Amygdala (tissue), 56 donors: ENCODE measurements around the gene IFNG-AS1.

Experiments used
- DNase-seq, 56 donors: peaks; one replicate each; lab custom pipeline; 2025; lab: John Stamatoyannopoulos, UW

IFNG-AS1 gene

DNA sequence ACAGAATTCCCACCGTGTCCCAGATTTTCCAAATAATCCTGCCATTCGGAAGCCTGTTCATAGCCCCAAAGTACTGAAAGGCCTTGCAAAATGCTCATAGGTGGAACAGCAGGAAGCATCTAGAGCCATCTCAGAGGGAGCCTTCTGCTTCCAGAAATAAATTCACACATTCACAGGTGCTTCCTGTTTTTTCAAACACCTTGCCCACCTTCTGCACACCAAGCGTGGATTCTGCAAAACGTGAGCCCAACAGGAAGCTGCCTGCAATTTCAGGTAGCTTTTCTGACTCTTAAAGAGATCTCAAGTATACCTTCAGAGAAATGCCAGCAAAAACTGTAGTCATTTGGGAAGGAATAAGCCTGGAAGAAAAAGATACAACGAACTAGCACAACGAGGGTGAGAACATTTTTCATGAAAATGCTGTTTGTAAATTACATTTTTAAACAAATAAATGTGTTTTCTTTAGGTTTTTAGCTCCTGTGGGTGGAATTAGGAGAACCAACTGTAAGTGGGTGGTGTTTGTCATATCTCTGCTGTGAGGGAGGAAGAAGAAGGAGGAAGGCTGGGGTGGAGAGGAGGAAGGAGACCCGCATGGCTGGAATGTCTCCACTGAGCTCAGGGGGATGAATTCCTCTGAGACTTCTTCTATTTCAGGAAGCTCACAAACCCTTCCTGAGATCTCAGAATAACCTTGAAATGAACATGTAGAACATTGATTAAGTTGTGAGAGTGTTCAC is at the start of gene IFNG-AS1:
IFNG-AS1 (plus strand) TSS at position 264 of the 737 bp plus-strand sequence.
- DNase-seq, result no peak

DNA sequence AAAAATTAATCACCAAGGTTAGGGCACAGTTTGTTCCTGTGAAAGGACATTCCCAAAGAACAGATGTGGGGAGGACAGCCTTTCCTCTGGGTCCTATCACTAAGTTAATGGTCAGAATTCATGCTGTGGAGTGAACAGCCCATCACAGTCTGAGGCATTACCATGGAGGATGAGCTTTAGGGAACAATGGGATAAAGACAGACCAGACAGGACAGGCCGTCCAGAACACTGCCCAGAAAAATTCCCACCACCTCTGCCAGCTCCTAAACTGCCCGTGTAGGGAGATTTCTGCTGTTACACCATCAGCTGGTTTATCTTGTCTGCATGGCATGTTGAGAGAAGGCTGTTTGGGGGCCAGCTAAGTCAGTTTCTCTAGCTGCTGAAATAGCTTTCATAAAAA is 49.6 kb upstream of the IFNG-AS1 start:
- DNase-seq, result no peak

DNA sequence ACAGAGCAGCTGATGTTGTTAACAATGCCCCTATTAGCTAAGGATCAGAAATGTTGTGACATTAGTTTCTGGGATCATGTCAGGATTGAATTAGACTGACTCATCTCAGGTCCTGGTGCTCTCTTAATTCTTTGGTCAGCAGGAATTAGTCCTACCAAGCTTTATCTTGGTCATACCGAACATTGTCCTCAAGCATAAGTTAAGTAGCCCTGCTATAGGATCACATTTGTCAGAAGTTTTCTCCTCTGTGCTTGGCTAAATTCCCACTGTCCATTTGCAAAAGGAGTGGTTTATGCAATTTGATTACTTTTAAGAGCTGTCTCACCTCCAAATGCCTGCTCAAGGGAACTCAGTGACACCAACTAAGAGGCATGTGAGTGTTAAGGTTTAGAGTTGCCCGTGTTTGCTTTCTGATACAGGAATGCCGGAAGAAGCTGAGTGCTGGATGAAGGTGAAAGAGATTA is 48.4 kb upstream of the IFNG-AS1 start:
- DNase-seq, result no peak

DNA sequence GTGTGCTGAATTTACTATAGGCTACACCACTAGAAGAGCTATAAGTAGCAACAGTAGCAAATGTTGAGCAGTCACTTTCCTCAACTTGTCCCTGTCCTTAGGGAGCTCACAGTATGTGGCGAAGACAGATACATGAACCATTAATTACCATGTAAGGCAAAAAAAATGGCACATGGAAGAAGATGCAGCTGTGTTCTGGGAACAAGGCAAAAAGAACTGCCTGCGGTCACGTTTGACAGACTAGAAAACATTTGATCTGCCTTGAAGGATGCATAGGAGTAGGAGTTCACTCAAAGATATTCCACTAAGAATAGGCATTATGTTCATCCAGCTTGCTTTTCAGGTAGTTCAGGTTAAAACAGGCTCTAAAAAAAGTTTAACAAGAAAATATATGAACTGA is 46.5 kb upstream of the IFNG-AS1 start:
- no peak for DNase-seq

DNA sequence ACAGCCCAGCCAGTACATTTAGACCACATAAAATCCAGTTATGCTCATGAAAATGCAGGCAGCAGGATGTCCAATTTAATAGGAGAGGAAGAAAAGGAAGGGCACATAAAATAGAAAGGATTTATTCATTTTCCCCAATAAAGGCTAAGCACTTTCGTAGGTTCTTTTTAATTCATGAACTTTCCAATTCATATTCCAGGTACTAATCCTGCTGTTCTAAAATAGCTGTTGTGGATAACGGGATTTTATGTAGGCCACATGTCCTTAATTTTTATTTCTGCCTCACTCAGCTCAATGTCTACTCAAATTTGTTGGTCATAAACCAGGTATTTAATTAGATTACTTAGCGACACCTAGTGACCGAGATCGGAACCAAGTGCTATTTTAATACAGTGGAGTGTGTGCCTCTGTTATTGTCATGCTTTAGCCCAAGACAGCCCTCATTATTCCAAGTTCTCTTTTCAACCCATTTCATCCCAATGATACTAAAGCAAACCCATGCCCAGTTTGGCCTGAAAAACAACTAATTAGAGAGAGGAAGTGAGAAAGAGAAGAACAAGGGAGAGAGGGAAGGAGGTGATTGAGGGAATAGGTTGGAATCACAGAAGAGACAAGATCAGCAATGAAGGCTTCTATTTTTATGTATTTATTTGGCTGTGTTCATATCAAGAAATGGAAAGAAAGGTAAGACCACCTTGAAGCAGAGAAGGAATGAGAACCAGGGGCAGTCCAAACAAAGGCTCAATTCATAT is 45.9 kb upstream of the IFNG-AS1 start:
- DNase-seq, result peak in 34 of 56 donors; percentile 0 to 88 (median 19)

DNA sequence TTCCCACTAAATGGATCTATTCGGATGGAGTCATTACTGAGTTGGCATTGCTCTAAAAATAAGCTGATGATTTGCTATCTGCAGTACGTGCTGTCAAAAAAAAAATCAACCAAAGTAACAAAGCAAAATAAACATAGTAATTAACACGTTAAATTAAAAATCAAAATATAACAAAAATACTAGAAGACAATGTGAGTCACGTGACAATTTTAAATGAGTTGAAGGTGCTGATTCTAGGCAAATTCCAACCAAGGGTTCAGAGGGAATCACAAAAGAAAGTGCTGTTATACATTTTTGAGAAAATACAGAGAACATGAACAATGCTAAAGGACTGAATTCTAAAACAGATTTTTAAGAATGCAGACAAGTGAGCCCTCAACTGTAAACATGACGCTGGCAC is 45.2 kb upstream of the IFNG-AS1 start:
- DNase-seq, result no peak

DNA sequence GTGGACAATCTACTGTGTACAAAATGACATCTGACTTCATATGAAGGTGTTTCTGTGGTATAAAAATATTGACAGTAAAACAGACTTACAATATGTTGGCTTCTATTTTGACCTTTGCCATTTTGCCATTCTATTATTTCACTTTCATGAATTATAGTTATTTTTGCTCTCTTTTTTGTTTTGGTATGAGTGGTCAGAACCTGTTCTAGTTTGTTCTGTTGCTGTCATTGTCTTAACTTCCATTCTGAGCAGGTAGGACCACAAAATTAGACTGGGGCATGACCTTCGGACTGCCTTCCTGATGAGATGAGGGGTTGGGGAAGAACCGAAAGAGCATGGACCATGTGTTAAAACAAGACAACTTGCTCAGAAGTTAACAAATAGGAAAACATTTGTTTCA is 36.5 kb upstream of the IFNG-AS1 start:
- DNase-seq, result no peak

DNA sequence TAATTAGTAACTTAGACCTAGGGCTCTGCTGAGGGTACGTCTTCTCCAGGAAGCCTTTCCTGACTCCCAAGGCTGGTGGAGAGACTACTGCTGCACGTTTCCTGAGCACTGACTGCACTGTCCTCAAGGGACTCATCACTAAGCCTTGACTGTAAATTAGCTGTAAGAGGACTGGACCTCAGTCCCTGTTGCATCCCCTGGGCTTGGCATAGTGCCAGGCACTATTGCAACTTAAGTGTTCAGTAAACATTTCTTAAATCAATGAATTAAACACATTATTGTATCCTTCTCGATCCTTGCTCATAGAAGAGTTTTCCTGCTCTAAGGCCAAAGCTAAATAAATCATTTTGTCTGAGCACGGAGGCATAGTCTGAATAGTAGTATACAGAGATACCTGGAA is 31.9 kb upstream of the IFNG-AS1 start:
- DNase-seq, result no peak

DNA sequence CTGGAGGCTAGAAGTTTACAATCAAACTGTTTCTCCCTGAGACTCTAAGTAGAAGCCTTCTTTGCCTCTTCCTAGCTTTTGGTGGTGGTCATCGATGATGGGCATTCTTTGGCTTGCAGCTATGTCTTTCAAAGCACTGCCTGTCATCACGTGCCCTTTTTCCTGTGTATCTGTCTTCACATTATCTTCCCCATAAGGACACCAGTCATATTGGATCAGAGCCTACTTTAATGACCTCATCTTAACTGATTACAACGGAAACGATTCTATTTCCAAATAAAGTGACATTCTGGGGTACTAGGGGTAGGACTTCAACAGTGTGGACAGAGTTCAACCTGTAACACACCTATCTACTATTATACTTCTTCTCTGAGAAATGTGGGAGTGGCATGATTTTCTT is 31.1 kb upstream of the IFNG-AS1 start:
- no peak for DNase-seq

DNA sequence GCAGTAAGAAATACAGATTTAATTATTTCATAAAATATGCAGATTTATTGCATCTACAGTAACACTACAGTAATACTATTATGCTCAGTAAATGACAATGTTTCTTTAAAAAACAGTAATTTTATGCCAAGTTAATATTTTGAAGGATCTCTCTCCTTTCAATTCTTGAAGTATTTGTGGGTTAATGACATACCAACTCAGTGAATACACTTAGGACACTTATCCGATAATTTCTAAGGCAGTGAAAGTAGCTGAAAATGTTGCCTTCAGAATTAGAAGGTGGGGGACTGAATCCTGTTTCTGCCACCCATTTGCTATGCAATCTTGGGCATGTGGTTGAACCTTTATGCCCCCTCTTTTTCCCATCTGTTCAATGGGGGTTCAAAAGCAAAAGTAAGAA is 24.8 kb upstream of the IFNG-AS1 start:
- DNase-seq, result no peak

DNA sequence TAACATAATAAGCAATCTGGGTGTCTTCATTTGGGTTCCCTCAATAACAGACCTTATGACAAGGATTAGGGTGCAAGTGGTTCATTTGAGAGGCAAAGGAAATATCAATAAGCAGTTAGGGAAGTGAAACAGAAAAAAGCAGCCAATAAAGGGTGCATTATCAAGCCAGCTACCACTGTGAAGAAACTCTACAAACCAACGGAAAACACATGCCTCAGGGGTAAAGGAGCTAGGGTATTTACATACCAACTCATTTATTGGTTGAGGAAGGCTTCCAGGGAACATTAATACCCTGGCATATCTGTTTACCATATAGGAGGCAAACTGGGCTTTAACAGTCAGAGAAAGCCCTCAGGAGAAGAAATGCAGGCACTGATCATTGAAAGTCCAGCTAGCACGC is 22.7 kb upstream of the IFNG-AS1 start:
- DNase-seq, result no peak

DNA sequence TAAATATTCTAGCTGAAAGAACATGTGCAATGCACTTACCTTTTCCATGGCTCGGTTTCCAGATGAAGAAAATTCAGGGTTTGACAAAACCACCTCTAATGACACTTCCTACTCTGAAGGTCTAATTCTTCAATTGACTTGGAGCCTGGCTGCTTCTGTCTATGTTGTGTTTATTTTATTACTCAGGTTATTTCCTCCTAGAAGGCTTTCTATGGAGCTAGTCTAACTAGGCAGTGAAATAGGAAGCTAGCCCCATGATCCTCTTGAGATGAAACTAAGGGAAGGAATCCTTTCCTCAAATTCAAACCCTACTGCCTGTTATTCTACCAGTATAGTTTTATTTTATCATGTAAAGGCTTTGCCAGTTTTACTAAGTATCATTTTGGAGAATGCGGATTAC is 20.9 kb upstream of the IFNG-AS1 start:
- DNase-seq, result no peak

DNA sequence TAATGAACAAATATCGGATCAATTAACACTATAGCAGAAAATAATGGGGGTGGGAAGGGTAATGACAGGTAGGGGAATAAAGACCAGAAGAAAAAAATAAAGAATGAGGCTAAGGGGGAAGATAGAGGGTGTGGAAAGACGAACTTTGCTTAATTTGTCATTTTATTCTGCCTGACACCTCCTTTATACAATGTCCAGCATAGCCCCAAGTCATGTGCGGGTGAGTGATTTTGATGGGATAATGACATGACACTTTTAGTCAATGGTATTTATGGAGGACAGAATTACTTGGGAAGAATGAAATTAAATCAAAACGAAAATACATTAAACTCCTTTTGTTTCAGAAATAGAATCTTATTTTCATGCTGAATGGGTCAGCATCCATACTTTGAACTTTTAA is 20.5 kb upstream of the IFNG-AS1 start:
- DNase-seq, result no peak

DNA sequence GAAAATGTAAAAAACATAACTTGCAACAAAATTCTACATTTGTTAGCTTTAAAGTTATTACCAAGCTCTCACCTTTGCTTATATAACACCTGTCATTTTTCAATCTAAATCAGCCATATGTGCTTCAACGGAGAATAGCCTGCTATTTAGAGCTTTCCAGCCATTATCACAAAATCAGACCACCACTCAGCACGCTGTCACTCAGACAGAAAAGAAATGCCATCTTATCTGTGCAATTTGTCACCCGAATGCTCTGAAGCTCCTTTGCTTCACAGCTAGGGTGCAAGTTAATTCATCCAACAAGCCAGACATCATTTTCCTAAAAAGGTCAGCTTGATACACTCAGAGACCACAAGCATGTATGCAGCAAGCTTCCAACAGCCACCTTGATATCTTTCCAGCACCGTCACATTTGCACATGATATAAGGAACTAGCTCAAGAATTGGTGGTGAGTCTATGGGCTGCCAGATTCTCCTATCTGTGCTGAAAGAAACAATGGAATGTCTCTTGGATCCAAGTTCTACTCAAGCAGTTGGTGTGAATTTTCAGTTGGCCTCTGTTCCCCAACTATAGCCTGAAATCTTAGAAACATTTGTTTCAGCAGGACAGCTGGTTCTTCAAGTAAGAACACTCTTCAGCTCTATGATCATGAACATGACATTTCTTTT is 20.0 kb upstream of the IFNG-AS1 start:
- no peak for DNase-seq

DNA sequence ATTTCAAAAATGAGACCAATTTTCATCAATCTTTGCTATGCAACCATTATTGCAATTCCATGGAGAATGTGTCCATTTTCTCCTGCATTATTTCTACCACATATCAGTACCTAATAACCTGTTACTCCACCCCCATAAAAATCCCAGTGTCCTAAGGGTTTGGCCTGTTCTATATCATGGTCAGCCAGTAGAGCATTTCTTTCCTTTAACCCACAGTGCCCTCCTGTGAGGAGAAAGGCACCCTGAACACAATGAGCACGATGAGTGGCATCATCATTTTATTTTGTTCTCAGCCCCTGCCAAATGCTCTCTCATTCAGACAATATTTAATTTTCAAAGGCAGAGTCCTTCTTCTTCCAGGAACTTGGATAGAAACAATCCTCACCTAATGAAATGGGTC is 11.6 kb upstream of the IFNG-AS1 start:
- DNase-seq, result no peak

DNA sequence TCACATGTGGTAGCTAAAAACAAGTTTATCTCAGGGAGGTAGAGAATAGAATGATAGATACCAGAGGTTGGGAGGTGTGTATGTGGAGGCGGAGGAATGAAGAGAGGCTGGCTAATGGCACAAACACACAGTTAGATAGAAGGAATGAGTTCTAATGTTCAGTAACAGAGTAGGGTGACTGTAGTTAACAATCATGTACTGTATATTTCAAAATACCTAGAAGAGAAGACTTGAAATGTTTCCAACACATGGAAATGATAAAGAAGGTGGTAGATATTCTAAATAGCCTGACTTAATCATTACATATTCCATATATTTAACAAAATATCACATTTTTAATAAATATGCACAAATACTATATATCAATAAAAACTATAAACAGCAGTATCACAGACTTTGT is 8.9 kb upstream of the IFNG-AS1 start:
- no peak for DNase-seq

DNA sequence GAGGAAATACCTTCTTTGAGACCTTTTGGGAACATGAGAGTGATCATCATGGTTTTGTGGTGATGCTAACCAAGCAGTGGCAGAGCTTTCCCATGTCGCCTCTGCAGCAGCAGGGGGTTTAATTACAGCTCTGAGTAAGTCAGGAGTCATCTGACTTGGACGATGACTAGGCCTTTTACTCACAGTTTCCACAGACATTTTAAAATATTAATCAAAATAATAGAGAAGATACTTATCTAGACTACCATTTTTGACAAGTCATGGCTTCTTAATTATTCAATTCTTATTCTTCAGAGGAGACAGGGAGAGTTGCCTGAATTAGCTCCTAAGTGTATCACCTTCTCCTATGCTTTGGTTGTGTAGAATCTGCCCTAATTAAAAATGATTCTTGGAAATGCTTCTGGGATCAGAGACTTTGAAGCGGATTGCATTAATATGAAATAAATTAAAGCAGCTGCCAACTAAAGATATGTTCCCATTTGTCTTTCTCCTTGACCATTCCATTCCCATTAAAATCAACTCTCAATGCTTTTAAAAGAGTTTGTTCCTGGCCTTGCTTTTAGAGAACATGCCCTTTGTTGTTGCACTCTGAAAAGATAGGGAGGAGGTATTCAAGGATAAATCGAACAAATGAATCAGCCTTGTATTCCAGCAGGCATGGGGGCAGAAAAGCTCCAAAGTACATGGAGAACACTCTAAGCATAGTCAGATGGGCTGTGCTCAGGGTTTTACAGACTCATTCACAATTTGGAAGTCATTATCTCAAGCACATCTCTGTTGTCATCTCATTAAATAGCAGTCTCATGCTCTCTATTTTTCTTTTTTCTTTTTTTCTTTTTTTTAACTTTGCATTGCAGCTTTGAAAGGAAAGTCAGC is 7.7 kb upstream of the IFNG-AS1 start:
- DNase-seq, result no peak

DNA sequence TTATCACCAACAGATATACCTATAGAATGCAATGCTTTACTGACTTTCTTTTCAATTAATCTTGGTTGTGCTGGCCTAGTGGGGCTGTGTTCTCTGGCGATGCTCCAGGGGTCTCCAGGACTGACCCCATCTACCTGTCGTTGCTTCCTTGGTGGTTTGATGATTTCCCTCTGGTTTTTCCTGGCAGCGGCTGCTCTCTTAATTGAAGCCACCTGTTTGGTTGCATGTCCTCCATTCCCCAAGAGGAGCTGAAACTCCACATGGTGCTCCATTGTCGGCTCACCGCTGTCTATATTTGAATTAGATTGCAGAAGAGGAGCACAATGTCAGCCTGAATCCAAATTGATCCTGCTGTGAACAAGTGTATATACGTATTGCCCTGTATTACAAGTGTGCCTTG is 7.1 kb upstream of the IFNG-AS1 start:
- no peak for DNase-seq

DNA sequence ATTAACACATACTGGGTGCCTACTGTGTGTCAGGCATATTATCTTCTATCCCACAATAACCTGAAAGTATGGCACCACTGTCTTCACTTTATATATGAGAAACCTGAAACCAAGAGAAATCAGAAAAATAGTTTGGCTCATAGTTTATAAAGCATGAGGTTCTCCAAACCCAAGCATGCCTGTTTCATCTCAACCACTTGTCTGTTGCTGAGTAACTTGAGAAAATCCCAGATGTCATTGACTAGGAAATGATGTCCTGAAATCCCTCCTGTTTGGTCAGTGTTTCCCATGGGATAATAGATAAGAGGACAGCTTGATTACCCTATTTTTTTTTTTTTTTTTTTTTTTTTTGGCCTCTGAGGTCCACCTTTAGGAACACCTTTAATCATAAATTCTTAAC is 2.6 kb upstream of the IFNG-AS1 start:
- no peak for DNase-seq

DNA sequence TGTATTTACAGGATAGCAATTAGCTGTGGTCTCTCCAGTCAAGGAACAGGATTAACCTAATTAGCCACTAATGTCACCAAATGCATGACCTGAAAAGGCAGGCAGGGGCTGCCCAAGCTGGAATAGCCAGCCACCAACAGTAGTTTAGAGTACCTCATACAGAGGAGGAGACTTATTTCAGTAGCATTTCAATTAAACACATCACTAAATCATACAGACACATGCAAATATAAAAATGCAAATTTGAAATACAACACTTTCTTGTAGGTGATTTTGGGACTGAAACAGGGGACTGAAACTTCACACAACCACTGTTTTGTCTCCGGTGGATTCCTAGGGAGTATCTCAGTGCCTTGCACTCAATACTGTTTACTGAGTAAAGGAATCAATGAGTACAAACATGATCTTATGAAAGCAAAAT is 636 bp upstream of the IFNG-AS1 start:
- no peak for DNase-seq

DNA sequence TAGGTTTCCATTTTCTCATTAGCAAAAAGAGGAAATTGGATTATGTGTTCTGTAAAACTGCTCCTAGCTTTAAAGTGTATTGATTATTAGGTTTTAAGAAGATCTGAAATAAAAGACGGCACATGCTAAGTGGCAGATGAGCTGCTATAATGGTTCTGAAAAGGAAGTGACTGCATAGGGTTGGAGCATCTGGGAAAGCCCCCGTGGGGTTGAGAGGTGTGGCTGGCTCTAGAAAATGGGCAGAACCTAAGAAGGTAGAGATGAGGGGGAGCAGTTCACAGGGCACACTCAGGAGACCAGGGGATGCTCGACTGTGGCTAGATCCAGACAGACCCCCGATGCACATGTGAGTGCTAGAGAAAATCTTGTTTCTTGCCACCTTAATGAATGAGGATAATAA is 1.9 kb downstream of the IFNG-AS1 start:
- no peak for DNase-seq
